SK-N-MC (cell line): ENCODE results near the gene KLF3.

Experiments
- DNase-seq: peaks from one replicate; pipeline ENCODE4 v3.0.0-alpha.2; 2011; ENCODE audit warnings: low read depth, low spot score
- H3K27ac ChIP-seq: fragments of 200-600 bp; sonication (generic); 2 replicates; pipeline ENCODE4 v1.5.1; 2016; ENCODE audit warnings: mixed run types
- H3K36me3 ChIP-seq: fragments of 200-600 bp; sonication (generic); 2 replicates; pipeline ENCODE4 v1.6.1; 2017; ENCODE audit warnings: antibody characterized with exemption, low read length, mixed read lengths; ENCODE audit not compliant: insufficient read depth
- H3K4me3 ChIP-seq: fragments of 200-600 bp; sonication (generic); 2 replicates; pipeline ENCODE4 v1.5.1; 2016
- H3K9ac ChIP-seq: fragments of 200-600 bp; sonication (generic); 2 replicates; pipeline ENCODE4 v1.8.0; 2017; ENCODE audit warnings: mixed run types, mixed read lengths; ENCODE audit not compliant: insufficient read length
- H3K9me3 ChIP-seq: fragments of 200-600 bp; sonication (generic); 2 replicates; pipeline ENCODE4 v1.6.1; 2017; ENCODE audit warnings: low read depth, mild to moderate bottlenecking, antibody characterized with exemption, low read length, moderate library complexity, mixed read lengths
- EZH2 ChIP-seq: fragments of 200-600 bp; sonication (generic); IDR thresholded peaks from one replicate; pipeline ENCODE4 v1.6.1; 2017; ENCODE audit warnings: antibody characterized with exemption
- FOXP2 ChIP-seq: optimal IDR thresholded peaks from 2 replicates; pipeline ENCODE3; 2011; ENCODE audit warnings: mild to moderate bottlenecking, moderate library complexity; ENCODE audit not compliant: insufficient read depth; ENCODE audit errors: extremely low read length, control extremely low read depth
- POLR2AphosphoS5 ChIP-seq: IDR thresholded peaks from 2 replicates; pipeline ENCODE4 v1.6.1; 2012; ENCODE audit warnings: mild to moderate bottlenecking, low read depth, low read length, borderline replicate concordance

The KLF3 gene

GRCh38 chr4:38715050-38715449 is 51.1 kb downstream of the KLF3 start:
- Histone ChIP-seq H3K36me3 (no peaks in the 10 kb centered on the region), H3K9me3 (no peaks in the 10 kb centered on the region), H3K9ac (no peak overlapping the region), H3K27ac (no peak overlapping the region), H3K4me3 (no peak overlapping the region)
- TF ChIP-seq EZH2: no peak
- TF ChIP-seq POLR2AphosphoS5: no peak
- TF ChIP-seq FOXP2: no peak
- no peak for DNase-seq

GRCh38 chr4:38716256-38716655 is 52.3 kb downstream of the KLF3 start:
- Histone ChIP-seq H3K36me3 (no peaks in the 10 kb centered on the region), H3K9me3 (no peaks in the 10 kb centered on the region), H3K27ac (0 out of 2 replicates have a peak overlapping the region, but pooled peaks have one; percentile 46), H3K9ac (no peak overlapping the region), H3K4me3 (no peak overlapping the region)
- TF ChIP-seq EZH2 (no peak), FOXP2 (no peak), POLR2AphosphoS5 (no peak)
- no peak for DNase-seq

- Histone ChIP-seq H3K27ac (no peak overlapping the region), H3K4me3 (no peak overlapping the region), H3K36me3 (no peaks in the 10 kb centered on the region), H3K9ac (no peak overlapping the region), H3K9me3 (no peaks in the 10 kb centered on the region)
- TF ChIP-seq POLR2AphosphoS5 (no peak), FOXP2 (no peak), EZH2 (no peak)
- DNase-seq: no peak
Observed at GRCh38 chr4:38717604-38718003, 53.6 kb downstream of the KLF3 start.

GRCh38 chr4:38723114-38723513 is 59.1 kb downstream of the KLF3 start:
- Histone ChIP-seq H3K27ac (no peak overlapping the region), H3K9me3 (no peaks in the 10 kb centered on the region), H3K36me3 (no peaks in the 10 kb centered on the region), H3K4me3 (no peak overlapping the region), H3K9ac (no peak overlapping the region)
- TF ChIP-seq EZH2 (no peak), POLR2AphosphoS5 (no peak), FOXP2 (no peak)
- DNase-seq: no peak

- no peaks in the 10 kb centered on the region for H3K36me3 ChIP-seq
- H3K27ac ChIP-seq: no peak overlapping the region
- no peak overlapping the region for H3K9ac ChIP-seq
- no peak for TF ChIP-seq POLR2AphosphoS5
- no peak for TF ChIP-seq FOXP2
- no peak for TF ChIP-seq EZH2
- H3K9me3 ChIP-seq: no peaks in the 10 kb centered on the region
- no peak for DNase-seq
- no peak overlapping the region for H3K4me3 ChIP-seq
Observed at GRCh38 chr4:38723726-38724474, 59.9 kb downstream of the KLF3 start.

GRCh38 chr4:38724475-38724808 is 60.4 kb downstream of the KLF3 start:
- TF ChIP-seq FOXP2 (no peak), POLR2AphosphoS5 (no peak), EZH2 (no peak)
- Histone ChIP-seq H3K36me3 (no peaks in the 10 kb centered on the region), H3K27ac (no peak overlapping the region), H3K4me3 (no peak overlapping the region), H3K9ac (no peak overlapping the region), H3K9me3 (no peaks in the 10 kb centered on the region)
- DNase-seq: no peak

- no peak for DNase-seq
- no peaks in the 10 kb centered on the region for H3K36me3 ChIP-seq
- no peak overlapping the region for H3K4me3 ChIP-seq
- TF ChIP-seq POLR2AphosphoS5 (no peak), EZH2 (no peak), FOXP2 (no peak)
- H3K9me3 ChIP-seq: no peaks in the 10 kb centered on the region
- no peak overlapping the region for H3K27ac ChIP-seq
- H3K9ac ChIP-seq: no peak overlapping the region
Observed at GRCh38 chr4:38728631-38729141, 64.7 kb downstream of the KLF3 start.

GRCh38 chr4:38730493-38730829 is 66.5 kb downstream of the KLF3 start:
- Histone ChIP-seq H3K9ac (no peak overlapping the region), H3K27ac (no peak overlapping the region), H3K9me3 (no peaks in the 10 kb centered on the region), H3K36me3 (no peaks in the 10 kb centered on the region), H3K4me3 (no peak overlapping the region)
- no peak for DNase-seq
- TF ChIP-seq EZH2: no peak
- no peak for TF ChIP-seq POLR2AphosphoS5
- no peak for TF ChIP-seq FOXP2
